ENCODE measurements around the gene CFAP97D2.
"Not testable (repeated sequence)": the region's sequence is repeated elsewhere in the genome, so short reads cannot be mapped to it uniquely, and the experiment has no call there.

CFAP97D2 gene

DNA sequence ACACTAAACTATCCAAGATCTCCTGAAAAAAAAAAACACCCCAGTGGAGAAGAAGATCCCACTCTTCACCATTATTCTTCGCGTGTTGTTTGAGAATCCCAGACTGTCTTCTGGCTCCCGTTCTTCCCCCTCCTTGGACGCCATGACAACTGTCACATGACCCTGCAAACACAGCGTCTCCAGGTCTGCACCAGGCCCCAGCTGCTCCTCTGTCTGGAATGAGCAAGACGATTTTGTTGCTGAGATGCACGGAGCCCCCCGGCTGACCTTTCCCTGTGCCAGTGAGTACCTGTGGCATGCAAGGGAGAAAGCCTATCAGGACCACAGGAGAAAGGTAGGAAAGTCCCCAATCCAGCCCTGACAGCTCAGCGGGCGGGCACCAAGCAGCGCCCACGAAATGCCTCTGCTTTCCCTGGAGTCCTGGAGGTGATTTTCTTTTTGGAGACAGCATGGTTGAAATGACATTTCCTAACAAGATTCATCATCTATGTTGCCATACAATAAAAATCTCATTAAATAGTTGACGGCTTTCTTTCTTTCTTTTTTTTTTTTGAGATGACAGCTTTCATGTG, at the start of gene CFAP97D2:
Gene CFAP97D2, plus strand, starts transcription at position 171 of the 572 bp plus-strand sequence. Its CDS starts 74 bp downstream, at position 245.
- DNase-seq (ENCODE audit: low read depth in 1 of 2, low spot score in 1 of 2): no peak

DNA sequence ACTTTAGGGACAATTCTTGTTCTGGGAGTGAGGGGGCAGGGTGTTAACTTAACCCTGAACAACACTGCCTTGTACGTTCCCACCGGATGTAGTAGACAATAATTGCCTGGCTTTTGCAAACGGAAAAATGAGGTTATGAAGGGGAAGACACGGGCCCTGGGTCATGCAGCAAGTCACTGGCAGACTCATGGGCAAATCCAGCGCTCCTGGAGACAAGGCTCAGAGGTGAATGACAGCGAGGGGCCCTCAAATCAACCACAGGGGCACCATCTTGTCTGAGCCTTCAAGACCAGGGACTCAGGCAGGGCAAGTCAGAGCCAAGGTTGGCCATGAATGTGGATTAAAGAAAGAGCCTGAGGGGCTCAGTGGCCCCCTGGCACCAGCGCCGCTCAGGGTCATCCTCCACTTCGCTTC, 49.4 kb upstream of the CFAP97D2 start:
- no peak for DNase-seq (ENCODE audit: low read depth in 1 of 2, low spot score in 1 of 2)

DNA sequence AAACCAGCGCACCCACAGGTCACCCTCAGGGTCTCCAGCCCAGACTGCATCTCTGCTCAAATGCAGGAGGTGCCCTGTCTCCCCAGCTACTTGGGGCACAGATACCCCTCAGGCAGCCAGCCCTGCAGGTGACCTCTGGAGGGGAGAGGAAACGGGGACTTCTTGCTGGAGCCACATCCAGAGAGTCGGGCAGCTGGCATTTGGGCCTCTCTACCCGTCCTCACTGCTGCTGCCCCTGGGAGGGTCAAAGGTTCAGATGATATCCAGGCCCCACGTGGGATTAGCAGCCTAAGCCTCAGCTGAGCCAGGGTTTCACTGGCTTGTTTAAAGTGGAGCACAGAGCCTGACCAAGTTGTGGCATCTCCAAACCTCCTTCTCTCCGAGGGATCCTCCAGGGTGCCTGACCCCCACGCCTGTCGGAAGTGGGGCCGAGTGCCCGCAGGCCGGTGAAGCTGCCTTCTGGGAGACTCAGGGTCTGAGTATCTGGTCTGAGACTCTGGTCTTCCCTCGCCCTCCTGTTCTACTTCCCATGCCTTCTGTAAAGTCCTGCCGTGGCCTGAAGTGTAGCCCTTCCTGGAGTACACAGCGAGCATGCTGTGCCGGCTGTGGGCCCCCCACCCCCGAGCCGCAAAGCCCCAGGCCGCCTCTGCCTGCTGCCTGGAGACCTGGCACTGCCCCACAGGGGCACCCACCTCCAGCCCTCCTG, 48.8 kb upstream of the CFAP97D2 start:
- DNase-seq (ENCODE audit: low read depth in 1 of 2, low spot score in 1 of 2): no peak

DNA sequence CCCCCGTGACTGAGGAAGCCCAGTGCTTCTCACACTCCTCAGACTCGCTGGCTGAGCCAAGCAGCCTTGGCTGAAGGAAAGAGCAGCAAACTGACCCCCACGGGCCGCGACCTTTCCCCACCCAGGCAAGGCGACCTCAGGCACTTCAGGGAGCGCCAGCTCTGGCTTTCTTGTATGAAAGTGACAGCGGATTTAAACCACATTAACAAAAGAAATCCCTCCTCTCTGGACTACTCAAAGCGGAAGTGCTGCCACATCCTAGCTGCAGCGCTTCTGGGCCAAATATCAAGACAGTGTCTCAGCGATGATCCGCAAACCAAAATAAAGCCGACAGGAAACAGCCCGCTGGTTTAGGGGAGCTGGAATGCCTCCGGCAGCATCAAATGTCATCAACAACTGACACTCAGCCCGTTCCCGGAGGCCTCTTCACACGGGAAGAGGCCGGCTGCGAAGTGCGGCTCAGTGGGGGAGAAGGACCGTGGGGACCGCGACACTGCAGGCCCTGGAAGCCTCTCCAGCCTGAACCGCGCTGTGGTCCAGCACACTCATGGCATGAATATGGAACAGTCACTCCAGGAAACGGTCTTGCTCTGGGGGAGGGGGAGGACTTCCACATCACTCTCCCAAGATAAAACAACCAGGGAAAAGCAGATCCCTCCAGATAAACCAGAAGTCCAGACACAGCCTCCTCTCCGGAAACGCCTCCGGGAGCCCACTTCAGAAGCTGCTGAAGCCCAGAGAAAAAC, 48.0 kb upstream of the CFAP97D2 start:
- DNase-seq (ENCODE audit: low read depth in 1 of 2, low spot score in 1 of 2): no peak

DNA sequence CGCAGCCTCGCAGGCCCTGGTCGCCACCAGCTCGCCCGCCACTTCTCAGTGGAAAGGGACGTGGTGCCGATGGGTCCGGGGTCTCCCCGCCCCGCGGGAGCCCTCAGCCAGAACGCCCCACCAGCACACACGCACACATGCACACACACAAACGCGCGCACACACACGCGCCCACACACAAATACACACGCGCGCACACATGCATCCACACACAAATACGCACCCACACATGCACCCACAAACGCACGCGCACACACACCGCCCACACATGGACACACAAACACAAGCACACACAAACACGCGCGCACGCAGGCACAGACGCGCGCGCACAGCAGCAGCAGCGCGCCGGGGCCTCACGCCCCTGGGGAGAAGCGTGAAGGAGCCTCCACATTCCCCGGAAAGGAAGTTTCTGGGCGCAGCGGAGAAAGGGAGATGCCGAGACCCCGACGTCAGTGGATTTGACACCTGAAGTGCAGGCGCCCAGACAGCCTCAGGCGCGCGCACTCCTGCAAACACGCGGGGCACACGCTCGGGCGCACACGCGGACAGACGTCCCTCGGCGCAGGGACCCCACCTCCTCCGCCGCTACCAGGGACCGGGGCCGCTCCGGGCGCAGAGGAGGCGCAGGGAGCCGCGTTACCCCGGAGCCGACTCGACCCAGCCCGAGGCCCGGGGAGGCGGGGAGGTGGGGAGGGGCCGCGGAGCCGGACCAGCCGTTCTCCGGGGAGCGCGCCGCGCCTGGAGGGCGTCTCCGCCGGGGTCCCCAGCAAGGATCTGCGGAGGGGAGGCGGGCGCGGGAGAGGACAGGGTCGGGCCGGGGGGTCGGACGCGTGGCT, 47.3 kb upstream of the CFAP97D2 start:
- DNase-seq (ENCODE audit: low read depth in 1 of 2, low spot score in 1 of 2): no peak

DNA sequence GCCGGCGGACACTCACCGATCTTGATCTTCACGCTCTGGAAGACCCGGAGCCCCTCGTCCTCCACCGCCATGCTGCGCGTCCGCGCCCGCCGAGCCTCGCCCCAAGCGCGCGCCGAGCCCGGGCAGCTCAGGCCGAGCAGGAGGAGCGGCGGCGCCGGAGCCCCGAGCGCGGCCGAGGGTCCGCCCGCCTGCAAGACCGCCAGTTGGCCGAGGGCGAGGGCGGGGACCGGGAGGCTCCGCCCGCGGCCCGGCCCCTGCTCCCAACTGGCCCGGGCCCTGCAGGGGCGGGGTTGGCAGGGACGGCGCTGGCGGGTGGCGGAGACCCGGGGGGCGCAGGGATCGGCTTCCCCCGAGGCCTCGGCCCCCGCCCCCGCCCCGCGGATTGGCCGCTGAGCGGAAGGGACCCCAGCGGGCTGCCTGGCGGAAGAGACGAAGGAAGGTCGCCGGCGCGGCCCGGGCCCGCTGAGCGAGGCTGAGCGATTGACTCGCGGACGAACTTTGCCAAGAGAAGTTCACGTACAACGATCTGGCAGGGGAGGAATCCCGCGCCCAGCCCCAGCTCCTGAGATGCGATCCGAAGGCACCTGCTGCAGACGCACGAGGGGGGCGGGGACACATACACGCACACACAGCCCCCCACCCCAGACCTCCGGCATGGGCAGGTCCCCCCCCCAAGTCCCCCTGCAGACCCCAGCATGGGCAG, 46.5 kb upstream of the CFAP97D2 start, which contains the start of gene RASA3:
Gene RASA3, minus strand, starts transcription at position 205 of the 703 bp plus-strand sequence. Its CDS starts 134 bp downstream, at position 71.
- no peak for DNase-seq (ENCODE audit: low read depth in 1 of 2, low spot score in 1 of 2)

DNA sequence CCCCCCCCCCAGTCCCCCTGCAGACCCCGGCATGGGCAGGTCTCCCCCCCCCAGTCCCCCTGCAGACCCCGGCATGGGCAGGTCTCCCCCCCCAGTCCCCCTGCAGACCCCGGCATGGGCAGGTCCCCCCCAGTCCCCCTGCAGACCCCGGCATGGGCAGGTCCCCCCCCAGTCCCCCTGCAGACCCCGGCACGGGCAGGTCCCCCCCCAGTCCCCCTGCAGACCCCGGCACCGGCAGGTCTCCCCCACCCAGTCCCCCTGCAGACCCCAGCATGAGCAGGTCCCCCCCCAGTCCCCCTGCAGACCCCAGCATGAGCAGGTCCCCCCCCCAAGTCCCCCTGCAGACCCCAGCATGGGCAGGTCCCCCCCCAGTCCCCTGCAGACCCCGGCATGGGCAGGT, 45.9 kb upstream of the CFAP97D2 start:
- not testable (repeated sequence) for DNase-seq (ENCODE audit: low read depth in 1 of 2, low spot score in 1 of 2)

DNA sequence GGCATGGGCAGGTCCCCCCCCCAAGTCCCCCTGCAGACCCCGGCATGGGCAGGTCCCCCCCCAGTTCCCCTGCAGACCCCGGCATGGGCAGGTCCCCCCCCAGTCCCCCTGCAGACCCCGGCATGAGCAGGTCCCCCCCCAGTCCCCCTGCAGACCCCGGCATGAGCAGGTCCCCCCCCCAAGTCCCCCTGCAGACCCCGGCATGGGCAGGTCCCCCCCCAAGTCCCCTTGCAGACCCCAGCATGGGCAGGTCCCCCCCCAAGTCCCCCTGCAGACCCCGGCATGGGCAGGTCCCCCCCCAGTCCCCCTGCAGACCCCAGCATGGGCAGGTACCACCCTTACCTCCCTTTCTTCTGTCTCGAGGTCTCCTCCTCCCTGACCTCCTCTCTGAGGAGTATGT, 45.5 kb upstream of the CFAP97D2 start:
- not testable (repeated sequence) for DNase-seq (ENCODE audit: low read depth in 1 of 2, low spot score in 1 of 2)

DNA sequence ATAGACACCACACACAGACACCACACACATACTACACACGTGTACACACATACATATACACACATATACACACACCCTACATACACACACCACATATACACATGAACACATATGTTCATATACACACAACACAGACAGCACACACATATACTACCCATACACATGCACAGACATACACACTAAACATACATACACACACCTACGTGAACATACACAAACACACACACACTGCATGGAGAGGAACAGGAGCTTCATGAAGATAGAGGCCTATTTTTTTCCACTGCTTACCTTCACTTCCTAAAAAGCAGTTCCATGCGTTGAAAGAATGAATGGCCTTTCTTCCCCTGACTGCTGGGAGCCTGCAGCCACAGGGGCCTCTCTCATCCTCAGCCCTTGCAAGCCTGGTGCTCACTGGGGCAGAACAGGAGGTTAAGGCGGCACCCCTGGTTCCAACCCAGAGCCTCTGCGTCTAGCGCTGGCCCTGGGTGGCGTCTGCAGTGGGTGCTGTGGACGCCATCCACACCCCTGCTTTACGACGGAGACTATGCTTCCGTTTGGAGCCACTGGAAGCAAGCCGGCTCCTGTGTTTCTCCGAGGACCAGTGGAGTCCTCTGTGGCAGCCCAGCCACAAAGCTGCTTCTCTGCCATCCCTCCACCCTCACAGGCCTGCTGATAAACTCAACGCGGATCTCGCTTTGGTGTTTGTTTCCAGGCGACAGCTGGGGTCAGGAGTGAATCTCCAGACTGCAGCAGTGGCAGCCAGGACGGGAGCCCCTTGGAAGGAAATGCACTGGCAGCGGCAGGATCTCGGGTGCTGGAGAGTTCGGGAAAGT, 44.7 kb upstream of the CFAP97D2 start:
- no peak for DNase-seq (ENCODE audit: low read depth in 1 of 2, low spot score in 1 of 2)

DNA sequence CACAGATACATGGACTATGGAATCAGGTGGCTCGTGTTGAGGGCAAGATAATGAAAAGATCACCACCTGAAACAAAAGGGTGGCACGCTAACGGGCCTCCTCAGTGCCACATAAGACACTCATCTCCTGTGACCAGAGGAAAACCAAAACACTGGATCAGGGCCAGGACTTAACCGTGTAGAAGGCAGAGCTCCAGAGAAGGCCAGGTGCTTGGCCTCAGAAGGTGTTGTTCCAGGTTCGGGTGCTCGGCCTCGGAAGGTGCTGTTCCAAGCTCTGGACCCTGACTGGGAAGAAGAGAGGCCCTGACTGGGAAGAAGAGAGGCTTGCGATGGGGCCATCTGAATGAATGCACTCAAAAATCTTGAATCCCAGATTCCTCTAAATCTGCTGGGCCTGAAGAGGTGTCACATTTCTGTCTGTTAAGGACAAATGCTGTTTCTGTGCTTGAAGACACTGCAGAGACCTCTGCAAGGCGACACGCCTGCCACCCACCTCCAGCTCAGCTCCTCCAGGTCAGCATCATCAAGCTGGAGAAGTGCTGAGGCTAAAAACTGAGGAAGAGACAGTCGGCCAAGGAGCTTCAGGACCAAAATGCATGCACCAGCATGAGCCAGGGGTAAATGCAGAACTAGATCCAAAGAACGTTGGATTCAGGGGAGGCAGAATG, 44.0 kb upstream of the CFAP97D2 start:
- no peak for DNase-seq (ENCODE audit: low read depth in 1 of 2, low spot score in 1 of 2)

DNA sequence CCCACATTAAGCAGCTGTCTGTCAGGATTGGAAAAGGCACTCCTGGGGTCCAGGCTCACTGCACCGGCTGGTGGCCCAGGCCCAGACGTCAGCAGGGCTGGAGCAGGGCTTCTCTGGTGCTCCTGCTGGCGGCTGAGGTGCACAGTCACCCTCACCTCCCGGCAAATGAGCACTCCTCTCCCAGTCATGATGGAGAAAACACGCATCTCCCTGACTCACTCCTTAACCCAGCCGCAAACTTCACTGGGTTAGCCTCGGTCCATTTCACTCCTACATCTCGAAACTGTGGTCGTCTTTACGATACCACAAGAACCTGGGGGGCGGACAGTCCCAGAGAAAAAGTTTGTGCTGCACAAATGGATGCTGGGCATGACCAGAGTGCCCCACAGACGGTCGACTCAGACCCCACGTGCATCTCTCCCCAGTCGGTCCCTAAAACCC, 43.3 kb upstream of the CFAP97D2 start:
- DNase-seq (ENCODE audit: low read depth in 1 of 2, low spot score in 1 of 2): no peak

DNA sequence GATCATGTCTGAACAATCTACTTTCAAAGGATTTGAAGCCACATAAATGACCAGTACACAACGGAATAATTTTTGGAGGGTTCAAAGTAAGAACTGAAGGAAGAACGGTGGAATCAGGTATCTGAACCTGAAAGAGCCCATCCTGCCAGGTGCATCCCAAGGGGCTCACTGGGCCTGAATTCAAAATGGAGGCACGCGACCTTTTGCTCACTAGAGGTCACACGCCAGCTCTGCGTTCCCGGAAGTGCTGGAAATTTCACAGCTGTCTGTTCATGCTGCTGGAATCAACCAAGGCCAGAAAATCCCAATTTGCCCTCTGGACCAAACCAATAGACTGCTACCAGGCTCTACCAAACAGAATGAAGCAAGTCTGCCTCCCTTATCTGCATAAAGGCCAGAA, 42.5 kb upstream of the CFAP97D2 start:
- DNase-seq (ENCODE audit: low read depth in 1 of 2, low spot score in 1 of 2): no peak

DNA sequence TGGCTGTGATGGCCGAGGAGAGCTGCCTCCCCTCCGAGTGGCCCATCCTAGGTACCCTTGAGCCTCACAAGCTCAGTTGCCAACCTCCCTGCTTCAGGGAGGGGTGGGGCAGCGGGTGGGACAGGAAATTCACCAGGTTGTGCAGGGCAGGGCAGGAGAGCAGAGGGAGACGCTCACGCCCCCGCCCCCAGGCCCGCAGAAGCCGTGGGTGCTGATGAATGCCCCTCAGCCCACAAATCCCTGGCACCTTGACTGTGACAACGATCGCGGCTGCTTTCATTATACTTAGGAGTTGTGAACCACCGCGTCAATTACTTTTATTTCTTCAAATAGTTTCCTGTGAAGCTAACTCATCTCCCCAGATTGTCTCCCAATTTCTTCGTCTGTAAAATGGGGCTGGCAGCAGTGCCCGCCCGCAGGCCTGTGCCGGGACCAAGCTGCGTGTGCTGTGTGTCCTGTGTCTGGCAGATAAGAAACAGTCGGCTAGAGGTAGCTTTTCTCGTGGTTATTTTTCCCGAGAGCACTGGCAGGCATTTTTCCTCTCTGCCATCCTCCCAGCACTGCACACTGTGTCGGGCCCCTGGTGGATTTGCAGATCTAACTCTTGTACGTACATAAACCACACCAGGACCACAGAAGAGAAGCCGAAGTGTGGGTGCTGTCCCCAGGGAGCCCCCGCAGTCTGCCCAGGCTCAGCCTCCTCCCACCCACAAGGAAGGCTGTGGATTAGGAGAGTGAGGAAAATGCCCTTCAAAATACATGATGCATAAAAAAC, 38.7 kb upstream of the CFAP97D2 start:
- no peak for DNase-seq (ENCODE audit: low read depth in 1 of 2, low spot score in 1 of 2)

DNA sequence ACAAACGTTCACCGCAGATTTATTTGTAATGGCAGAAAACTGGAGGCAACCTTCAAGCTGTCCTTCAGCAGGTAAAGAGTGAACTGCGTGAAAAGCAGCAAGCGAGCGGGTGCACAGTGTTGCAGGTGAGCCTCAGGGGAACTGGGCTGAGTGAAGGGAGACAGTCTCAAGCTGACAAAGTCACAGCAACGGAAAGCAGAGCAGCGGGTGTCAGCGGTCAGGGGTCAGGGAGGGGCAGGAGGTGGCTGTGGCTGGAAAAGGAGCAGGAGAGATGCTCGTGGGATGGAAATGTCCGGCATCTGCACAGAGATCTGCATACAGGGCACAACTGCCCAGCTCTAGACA, 38.2 kb upstream of the CFAP97D2 start:
- DNase-seq (ENCODE audit: low read depth in 1 of 2, low spot score in 1 of 2): no peak

DNA sequence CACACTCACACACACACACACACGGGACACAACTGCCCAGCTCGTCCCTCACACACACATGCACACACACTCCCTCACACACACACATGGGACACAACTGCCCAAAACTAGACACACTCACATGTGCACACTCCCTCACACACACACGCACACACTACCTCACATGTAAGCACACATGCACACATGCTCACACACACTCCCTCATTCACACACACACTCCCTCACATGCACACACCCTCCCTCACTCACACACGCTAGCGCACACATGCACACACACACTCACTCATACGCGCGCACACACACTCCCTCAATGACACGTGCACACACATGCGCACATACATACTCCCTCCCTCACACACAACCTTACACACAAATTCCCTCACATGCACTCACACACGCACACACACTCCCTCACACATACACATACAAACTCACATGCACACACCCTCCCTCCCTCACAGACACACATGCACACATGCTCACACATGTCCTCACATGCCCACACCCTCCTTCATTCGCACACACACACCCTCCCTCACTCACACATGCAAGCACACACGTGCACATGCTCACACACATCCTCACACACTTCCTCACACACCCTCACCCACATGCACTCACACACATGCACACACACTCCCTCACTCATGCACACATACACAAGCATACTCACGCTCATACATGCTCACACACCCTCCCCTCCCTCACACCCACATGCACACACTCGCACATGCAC, 37.6 kb upstream of the CFAP97D2 start:
- DNase-seq (ENCODE audit: low read depth in 1 of 2, low spot score in 1 of 2): no peak

DNA sequence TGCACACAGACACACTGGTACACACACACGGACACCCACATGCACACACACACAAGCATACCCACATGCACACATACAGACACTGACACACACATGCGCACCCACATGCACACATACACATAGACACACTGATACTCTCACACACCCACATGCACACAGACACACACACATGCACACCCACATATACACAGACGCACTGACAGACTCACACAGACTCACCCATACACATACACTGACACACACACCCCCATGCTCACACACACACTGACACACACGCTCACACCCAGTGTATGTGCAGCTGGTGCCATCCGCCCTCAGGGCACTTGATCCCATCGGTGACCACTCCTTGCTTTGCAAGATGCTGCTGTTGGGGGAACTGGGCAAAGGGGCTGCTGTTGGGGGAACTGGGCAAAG, 36.9 kb upstream of the CFAP97D2 start:
- DNase-seq (ENCODE audit: low read depth in 1 of 2, low spot score in 1 of 2): no peak

DNA sequence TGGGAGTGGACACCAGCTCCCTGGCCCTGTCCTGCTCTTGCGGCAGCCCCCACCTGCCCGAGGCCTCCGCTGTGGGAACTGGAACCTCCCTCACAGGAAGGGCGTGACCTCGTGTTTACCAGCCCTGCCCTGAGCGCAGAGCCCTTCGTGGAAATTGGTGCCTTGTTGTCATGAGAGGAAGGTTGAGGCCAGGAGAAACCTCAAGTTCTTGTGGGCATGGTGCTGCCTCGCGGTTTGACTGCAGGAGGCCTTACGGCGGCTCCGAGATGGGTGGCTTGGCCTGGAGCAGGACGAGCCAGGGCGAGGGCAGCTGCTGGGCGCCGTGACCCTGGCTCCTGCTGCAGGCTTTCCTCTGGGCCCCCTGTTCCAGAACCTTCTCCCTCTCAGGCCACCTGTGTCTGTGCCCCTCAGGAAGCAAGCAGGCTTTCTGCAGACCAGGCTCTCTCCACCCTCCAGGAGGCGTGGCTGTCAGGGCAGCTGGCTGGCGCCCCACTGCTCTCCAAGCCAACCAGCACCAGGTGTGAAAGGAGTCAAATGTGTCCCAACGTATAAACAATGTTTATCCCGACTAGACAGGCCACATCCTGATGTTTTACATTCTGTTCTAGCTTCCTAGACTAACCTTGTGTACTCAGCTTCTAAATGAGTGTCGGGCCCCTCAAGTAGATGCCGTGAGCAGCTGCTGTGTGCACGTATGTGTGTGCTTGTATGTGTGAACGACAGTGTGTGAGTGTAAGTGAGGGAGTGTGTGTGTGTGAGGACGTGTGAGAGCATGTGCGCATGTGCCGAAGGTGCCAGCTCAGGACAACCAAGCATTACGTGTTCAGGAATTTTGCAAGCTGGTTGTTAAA, 36.2 kb upstream of the CFAP97D2 start:
- DNase-seq (ENCODE audit: low read depth in 1 of 2, low spot score in 1 of 2): no peak

All from activated CD4-positive, alpha-beta T cell treated with anti-CD3 and anti-CD28 coated beads, Interleukin-2, amount 50 U/mL, for 24 hours (primary cell).